ENCODE data around the gene PDE10A.

PDE10A gene

GRCh38 chr6:165340532-165340931, 322.5 kb downstream of the PDE10A start:
- Histone ChIP-seq H3F3A (ENCODE audit: insufficient read depth) (no peaks in the 10 kb centered on the region), H3K9me3 (ENCODE audit: insufficient read depth, low read length) (no peaks in the 10 kb centered on the region), H3K4me3 (ENCODE audit: insufficient read depth, low read length, poor library complexity, severe bottlenecking) (no peak overlapping the region), H3K36me3 (ENCODE audit: low read length) (no peaks in the 10 kb centered on the region), H3K9ac (ENCODE audit: low read length) (no peak overlapping the region), H3K27ac (ENCODE audit: low read depth, low read length) (no peak overlapping the region), H4K20me1 (ENCODE audit: low read depth, low read length) (no peaks in the 10 kb centered on the region), H3K4me2 (ENCODE audit: low read depth, low read length, poor library complexity, severe bottlenecking) (no peak overlapping the region), H3K27me3 (ENCODE audit: low read length) (no peaks in the 10 kb centered on the region), H3K79me2 (ENCODE audit: insufficient read depth, low read length) (no peaks in the 10 kb centered on the region), H3K9me2 (replicated peaks; ENCODE audit: insufficient read depth, low read length) (no peaks in the 10 kb centered on the region; the same call in 1 of the 2 replicates), H2AFZ (ENCODE audit: low read depth, low read length, severe bottlenecking) (no peak overlapping the region)
- TF ChIP-seq EZH2phosphoT487 (conservative IDR thresholded peaks at IDR 0.05; ENCODE audit: low read length) (no peak), CTCF (IDR thresholded peaks at IDR 0.05; ENCODE audit: insufficient read depth, low read length, poor library complexity, severe bottlenecking) (no peak)

GRCh38 chr6:165325609-165326008, 337.4 kb downstream of the PDE10A start:
- H3K4me2 ChIP-seq (ENCODE audit: low read depth, low read length, poor library complexity, severe bottlenecking): no peak overlapping the region
- H3K27ac ChIP-seq (ENCODE audit: low read depth, low read length): no peak overlapping the region
- no peak overlapping the region for H2AFZ ChIP-seq (ENCODE audit: low read depth, low read length, severe bottlenecking)
- H3K9me3 ChIP-seq (ENCODE audit: insufficient read depth, low read length): peaks cover 6% of the 10 kb centered on the region; the same call in 1 of the 2 replicates
- TF ChIP-seq CTCF (IDR thresholded peaks at IDR 0.05; ENCODE audit: insufficient read depth, low read length, poor library complexity, severe bottlenecking) (no peak), EZH2phosphoT487 (conservative IDR thresholded peaks at IDR 0.05; ENCODE audit: low read length) (no peak)
- H3F3A ChIP-seq (ENCODE audit: insufficient read depth): no peaks in the 10 kb centered on the region
- H3K36me3 ChIP-seq (ENCODE audit: low read length): no peaks in the 10 kb centered on the region
- no peaks in the 10 kb centered on the region for H3K79me2 ChIP-seq (ENCODE audit: insufficient read depth, low read length)
- H3K4me3 ChIP-seq (ENCODE audit: insufficient read depth, low read length, poor library complexity, severe bottlenecking): no peak overlapping the region
- H3K9me2 ChIP-seq (replicated peaks; ENCODE audit: insufficient read depth, low read length): no peaks in the 10 kb centered on the region
- no peaks in the 10 kb centered on the region for H3K27me3 ChIP-seq (ENCODE audit: low read length)
- no peak overlapping the region for H3K9ac ChIP-seq (ENCODE audit: low read length)
- no peaks in the 10 kb centered on the region for H4K20me1 ChIP-seq (ENCODE audit: low read depth, low read length)

- H3K4me3 ChIP-seq (ENCODE audit: insufficient read depth, low read length, poor library complexity, severe bottlenecking): no peak overlapping the region
- H3K27ac ChIP-seq (ENCODE audit: low read depth, low read length): no peak overlapping the region
- H3K4me2 ChIP-seq (ENCODE audit: low read depth, low read length, poor library complexity, severe bottlenecking): no peak overlapping the region
- no peaks in the 10 kb centered on the region for H3K36me3 ChIP-seq (ENCODE audit: low read length)
- no peaks in the 10 kb centered on the region for H3K79me2 ChIP-seq (ENCODE audit: insufficient read depth, low read length)
- no peaks in the 10 kb centered on the region for H4K20me1 ChIP-seq (ENCODE audit: low read depth, low read length)
- peaks cover 6% of the 10 kb centered on the region; the same call in 1 of the 2 replicates for H3K9me3 ChIP-seq (ENCODE audit: insufficient read depth, low read length)
- H3F3A ChIP-seq (ENCODE audit: insufficient read depth): no peaks in the 10 kb centered on the region
- H3K9ac ChIP-seq (ENCODE audit: low read length): no peak overlapping the region
- no peak overlapping the region for H2AFZ ChIP-seq (ENCODE audit: low read depth, low read length, severe bottlenecking)
- TF ChIP-seq EZH2phosphoT487 (conservative IDR thresholded peaks at IDR 0.05; ENCODE audit: low read length) (no peak), CTCF (IDR thresholded peaks at IDR 0.05; ENCODE audit: insufficient read depth, low read length, poor library complexity, severe bottlenecking) (no peak)
- H3K27me3 ChIP-seq (ENCODE audit: low read length): no peaks in the 10 kb centered on the region
- H3K9me2 ChIP-seq (replicated peaks; ENCODE audit: insufficient read depth, low read length): no peaks in the 10 kb centered on the region
Observed at GRCh38 chr6:165321555-165322145, 341.4 kb downstream of the PDE10A start.
